ENCODE measurements around the gene RNF167.
"Not testable (repeated sequence)": the region's sequence is repeated elsewhere in the genome, so short reads cannot be mapped to it uniquely, and the experiment has no call there.

Gene RNF167

DNA sequence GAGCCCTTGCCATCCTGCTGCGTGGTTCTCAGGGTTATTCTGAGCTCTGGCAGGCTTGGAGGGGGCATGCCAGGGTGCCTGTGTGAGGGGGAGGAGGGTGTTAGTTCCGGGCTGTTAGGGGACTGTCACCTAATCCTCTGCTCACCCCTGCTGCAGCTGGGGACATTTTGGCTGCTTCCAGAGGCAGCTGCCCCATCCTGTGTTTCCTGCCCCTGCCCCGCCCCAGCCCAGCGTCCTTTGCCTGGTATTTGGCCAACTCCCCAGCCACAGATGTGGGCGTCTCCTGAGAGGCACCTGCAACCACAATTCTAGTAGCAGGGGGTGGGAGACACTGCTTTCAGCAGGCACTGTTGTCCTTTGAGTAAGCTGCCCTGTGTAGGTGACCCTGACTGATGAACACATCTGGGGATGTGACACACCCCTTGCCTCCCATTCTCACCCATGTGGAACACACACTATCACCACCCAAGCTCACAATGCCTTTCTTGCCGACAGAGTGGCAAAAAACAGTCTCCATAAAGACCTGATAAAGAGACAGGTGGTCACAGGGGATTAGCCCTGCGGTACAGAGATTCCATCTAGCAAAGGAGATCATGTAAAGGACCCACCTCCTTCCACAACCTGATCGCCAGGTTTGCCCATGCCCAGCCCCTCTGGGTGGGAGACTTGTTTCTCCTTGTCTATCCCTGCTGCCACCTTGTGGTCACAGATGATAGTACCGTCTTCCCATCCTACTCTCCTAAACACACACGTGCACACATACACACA lies 36.8 kb upstream of the RNF167 start, which contains the start of gene CHRNE:
Gene CHRNE, minus strand, starts transcription at position 48 of the 768 bp plus-strand sequence. Its CDS starts 35 bp downstream, at position 13.
- peak; percentile 85 for DNase-seq

DNA sequence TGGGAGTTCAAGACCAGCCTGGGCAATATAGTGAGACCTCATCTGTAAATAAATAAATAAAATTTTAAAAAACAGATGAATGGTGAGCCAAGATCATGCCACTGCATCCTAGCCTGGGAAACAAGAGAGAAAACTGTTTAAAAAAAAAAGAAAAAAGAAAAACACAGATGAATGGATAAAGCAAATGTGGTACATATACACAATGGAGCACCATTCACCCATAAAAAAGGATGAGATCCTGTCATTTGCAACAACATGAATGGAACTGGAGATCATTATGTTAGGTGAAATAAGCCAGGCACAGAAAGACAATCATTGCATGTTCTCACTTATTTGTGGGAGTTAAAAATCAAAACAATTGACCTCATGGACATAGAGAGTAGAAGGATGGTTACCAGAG lies 33.4 kb upstream of the RNF167 start:
- not testable (repeated sequence) for DNase-seq

DNA sequence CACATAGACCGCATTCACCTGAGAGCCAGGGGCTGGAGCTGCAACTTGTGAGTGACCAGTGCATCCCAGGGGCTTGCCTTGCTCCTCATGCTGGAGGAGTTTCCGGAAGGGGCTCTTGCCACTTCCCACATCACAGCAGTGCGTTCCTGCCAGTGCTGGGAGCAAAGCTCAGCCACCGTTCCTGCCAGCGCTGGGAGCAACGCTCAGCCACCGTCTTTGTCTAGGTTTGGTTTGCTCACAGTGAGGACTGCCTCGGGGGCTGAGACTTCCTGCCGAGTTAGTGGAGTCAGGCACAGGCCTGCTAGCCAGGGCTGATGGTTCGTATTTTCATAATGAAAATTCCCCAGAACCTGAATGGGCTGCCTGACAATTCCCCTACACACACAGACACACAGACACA lies 31.8 kb upstream of the RNF167 start:
- no peak for DNase-seq

DNA sequence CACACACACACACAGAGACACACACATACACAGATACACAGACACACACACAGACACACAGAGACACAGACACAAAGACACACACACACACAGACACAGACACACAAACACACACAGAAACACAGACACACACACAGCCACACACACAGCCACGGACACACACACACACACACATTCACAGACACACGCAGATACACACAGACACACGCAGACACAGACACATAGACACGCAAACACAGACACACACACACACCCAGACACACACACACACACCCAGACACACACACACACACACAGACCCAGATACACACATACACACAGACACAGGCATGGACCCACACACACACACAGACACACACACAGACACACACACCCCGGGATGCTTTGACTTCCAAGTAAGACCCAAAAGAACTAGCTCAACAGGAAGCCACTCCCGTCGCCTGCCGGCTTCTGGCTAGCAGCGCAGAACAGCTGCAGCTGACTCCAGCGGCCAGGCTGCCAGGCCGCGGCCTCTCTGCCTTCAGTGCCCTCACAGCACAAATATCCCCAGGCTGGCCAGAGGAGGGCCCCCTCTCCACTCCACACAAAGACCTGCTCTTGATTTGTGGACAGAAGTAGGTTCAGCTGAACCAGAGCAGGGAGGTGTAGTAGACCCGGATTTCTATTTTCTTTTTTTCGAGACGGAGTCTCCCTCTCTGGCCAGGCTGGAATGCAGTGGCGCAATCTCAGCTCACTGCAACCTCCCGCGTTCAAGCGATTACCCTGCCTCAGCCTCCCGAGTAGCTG lies 31.2 kb upstream of the RNF167 start:
- DNase-seq = peak; percentile 84

DNA sequence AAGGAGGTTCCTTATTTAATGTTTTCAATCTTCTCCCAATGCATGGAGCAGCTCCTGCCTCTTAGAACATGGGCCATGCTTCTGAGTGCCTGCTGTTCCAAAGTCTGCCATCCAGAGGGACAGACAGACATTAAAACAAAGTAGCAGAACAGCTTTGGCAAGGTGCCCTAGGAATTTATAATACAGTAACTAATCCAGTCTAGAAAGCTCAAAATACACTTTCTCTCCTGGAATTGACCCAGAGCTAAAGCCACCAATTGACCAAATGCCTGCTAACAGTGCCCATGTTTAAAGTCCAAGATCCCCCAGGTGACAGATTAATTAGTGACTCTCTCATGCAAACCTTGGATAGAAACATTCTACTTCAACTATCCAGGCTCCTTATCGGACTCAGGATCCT lies 26.1 kb upstream of the RNF167 start:
- no peak for DNase-seq

DNA sequence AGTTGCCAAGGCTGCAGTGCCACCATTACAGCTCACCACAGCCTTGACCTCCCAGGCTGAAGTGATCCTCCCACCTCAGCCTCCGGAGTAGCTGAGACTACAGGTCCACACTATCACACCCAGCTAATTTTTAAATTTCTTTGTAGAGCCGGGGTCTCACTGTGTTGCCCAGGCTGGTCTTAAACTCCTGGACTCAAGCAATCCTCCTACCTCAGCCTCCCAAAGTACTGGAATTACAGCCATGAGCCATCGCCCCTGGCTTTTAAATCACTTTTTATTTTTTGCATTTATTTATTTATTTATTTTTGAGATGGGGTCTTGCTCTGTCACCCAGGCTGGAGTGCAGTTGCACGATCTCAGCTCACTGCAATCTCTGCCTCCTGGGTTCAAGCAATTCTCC lies 25.5 kb upstream of the RNF167 start:
- not testable (repeated sequence) for DNase-seq

DNA sequence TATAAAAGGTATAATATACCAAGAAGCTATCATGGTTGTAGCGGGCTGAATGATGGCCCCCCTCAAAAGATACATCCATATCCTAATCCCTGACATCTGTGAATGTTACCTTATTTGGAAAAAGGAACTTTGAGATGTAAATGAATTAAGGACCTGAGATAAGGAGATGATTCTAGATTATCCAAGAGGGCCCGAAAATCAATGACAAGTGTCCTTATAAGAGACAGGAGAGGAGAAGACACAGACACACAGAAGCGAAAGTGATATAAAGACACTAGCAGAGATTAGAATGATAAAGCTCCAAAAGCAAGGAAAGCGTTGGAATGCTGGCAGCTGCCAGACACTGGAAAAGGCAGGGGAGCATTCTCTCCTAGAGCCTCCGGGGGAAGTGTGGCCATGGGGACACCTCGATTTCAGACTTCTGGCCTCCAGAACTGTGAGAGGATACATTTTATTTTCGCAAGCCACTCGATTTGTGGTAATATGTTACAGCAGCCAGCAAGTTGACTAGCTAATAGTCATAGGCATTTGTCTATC lies 20.5 kb upstream of the RNF167 start:
- no peak for DNase-seq

DNA sequence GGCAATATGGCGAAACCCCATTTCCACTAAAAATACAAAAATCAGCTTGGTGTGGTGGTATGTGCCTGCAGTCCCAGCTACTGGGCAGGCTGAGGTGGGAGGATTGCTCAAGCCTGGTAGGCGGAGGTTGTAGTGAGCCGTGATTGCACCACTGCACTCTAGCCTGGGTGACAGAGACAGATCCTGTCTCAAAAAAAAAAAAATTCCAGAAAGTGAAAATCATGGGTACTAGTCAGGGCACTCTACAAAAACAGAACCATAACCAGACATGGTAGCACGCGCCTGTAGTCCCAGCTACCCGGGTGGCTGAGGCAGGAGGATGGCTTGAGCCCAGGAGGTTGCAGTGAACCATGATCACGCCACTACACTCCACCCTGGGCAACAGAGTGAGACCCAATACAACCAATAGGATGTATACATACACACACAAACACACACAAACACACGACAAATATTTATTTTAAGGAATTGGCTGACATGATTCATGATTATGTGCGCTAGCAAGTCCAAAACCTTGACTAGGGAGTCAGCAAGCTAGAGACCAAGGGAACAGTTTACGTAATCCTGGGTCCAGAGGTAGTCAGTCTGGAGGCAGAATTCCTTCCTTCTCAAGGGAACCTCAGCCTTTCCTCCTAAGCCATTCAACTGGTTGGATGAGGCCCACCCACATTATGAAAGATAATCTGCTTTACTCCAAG lies 19.6 kb upstream of the RNF167 start:
- no peak for DNase-seq

DNA sequence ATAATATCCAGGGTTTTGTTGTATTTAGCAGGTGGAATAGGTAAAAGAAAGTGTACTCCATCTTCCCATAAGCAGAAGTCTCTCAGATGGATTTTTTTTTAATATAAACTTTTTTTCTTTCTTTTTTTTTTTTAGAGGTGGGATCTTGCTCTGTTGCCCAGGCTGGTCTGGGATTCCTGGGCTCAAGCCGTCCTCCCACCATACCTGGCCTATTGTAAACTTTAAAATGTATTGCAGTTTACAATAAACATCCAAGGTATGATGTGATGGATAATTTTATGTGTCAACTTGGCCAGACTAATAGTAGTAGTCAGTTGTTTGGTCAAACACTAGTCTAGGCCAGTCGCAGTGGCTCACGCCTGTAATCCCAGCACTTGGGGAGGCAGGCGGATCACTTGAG lies 18.7 kb upstream of the RNF167 start:
- DNase-seq = no peak

DNA sequence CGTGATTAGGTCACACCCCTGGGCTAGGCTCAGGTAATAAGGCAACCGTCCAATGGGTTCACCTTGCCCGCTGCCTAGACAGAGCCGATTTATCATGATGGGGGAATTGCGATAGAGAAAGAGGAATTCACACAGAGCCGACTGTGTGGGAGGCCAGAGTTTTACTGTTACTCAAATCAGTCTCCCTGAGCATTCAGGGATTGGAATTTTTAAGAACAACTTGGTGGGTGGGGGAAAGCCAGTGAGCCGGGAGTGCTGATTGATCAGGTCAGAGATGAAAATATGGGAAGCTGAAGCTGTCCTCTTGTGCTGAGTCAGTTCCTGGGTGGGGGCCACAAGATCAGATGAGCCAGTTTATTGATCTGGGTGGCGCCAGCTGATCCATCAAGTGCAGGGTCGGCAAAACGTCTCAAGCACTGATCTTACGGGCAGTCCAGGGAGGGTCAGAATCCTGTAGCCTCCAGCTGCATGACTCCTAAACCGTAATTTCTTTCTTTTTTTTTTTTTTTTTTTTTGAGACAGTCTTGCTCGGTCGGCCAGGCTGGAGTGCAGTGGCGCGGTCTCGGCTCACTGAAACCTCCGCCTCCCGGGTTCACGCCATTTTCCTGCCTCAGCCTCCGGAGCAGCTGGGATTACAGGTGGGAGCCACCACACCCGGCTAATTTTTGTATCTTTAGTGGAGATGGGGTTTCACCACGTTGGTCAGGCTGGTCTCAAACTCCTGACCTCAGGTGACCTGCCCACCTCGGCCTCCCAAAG lies 13.3 kb upstream of the RNF167 start:
- DNase-seq = not testable (repeated sequence)

DNA sequence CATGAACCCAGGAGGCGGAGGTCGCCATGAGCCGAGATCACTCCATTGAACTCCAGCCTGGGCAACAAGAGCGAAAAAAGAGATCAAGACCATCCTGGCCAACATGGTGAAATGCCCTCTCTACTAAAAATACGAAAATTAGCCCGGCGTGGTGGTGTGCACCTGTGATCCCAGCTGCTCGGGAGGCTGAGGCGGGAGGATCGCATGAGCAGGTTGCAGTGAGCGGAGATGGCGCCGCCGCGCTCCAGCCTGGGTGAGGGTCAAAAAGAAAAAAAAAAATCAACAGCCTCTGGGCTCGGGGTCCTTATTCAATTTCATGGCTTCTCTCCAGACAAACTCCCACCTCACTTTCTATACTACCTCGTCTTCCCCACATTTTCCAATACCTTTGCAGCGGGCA lies 11.2 kb upstream of the RNF167 start:
- no peak for DNase-seq

DNA sequence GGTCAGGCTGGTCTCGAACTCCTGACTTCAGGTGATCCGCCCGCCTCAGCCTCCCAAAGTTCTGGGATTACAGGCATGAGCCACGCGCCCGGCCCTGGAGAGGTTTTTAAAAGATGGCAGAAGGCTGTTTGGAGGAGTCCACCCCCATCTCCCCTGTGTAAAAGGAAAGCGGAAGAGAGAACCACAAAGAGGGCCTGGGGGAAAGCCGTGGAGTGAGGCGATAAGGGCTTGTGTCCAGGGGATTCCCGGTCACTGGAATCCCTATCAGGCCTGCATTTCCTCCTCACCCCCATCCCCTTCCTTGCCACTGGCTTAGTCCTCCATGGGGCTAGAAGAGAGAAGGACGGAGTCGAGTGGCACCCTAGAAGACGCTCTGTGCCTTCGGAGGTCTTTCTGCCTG lies 8.1 kb upstream of the RNF167 start, which contains the start of gene GP1BA:
Gene GP1BA, plus strand, starts transcription at position 315 of the 400 bp plus-strand sequence. CDS start 328 bp downstream, outside the sequence.
- no peak for DNase-seq

DNA sequence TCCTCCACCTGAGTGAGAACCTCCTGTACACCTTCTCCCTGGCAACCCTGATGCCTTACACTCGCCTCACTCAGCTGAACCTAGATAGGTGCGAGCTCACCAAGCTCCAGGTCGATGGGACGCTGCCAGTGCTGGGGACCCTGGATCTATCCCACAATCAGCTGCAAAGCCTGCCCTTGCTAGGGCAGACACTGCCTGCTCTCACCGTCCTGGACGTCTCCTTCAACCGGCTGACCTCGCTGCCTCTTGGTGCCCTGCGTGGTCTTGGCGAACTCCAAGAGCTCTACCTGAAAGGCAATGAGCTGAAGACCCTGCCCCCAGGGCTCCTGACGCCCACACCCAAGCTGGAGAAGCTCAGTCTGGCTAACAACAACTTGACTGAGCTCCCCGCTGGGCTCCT lies 7.3 kb upstream of the RNF167 start:
- no peak for DNase-seq

DNA sequence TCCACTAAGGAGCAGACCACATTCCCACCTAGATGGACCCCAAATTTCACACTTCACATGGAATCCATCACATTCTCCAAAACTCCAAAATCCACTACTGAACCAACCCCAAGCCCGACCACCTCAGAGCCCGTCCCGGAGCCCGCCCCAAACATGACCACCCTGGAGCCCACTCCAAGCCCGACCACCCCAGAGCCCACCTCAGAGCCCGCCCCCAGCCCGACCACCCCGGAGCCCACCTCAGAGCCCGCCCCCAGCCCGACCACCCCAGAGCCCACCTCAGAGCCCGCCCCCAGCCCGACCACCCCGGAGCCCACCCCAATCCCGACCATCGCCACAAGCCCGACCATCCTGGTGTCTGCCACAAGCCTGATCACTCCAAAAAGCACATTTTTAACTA lies 6.4 kb upstream of the RNF167 start:
- DNase-seq = no peak

DNA sequence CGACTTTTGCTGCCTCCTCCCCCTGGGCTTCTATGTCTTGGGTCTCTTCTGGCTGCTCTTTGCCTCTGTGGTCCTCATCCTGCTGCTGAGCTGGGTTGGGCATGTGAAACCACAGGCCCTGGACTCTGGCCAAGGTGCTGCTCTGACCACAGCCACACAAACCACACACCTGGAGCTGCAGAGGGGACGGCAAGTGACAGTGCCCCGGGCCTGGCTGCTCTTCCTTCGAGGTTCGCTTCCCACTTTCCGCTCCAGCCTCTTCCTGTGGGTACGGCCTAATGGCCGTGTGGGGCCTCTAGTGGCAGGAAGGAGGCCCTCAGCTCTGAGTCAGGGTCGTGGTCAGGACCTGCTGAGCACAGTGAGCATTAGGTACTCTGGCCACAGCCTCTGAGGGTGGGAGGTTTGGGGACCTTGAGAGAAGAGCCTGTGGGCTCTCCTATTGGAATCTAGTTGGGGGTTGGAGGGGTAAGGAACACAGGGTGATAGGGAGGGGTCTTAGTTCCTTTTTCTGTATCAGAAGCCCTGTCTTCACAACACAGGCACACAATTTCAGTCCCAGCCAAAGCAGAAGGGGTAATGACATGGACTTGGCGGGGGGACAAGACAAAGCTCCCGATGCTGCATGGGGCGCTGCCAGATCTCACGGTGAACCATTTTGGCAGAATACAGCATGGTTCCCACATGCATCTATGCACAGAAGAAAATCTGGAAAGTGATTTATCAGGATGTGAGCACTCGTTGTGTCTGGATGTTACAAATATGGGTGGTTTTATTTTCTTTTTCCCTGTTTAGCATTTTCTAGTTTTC lies 5.7 kb upstream of the RNF167 start:
- no peak for DNase-seq

DNA sequence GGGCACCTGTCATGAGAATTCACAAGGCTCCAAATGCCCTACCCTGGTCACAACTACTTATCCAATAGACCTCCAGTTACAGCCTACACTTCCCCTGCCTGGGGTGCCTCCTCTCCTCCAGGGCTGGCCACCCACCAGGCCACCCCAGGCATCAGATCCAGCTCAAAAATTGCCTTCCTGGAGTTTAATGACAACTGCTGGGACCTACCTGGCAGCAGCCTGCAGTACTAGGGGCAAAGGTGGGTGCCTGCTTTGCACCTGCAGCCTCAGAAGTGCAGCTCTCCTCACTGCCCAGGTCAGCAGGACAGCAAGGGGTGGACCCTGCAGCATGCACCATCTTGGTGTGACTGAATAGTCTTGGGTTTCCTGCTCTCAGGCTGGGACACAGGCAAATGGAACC lies 4.4 kb upstream of the RNF167 start:
- DNase-seq = no peak

DNA sequence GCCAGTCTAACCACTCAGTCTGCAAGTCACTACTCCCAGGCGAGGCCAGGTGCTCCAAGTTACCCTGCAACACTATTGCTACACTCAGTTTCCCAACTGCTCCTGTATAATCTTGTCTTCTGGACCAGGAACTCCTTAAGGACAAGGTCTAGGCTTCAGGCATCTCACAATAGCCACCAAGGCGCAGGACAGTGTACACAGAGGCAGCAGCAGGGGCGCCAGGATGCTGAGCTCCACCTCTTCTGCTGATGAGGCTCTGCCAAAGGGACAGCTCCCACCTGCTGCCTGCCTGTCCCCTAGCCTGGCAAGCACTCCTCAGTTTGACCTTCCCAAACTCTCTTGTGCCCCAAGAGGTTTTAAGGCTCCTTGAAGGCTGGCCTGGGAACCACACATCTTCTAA lies 3.6 kb upstream of the RNF167 start:
- DNase-seq = no peak

DNA sequence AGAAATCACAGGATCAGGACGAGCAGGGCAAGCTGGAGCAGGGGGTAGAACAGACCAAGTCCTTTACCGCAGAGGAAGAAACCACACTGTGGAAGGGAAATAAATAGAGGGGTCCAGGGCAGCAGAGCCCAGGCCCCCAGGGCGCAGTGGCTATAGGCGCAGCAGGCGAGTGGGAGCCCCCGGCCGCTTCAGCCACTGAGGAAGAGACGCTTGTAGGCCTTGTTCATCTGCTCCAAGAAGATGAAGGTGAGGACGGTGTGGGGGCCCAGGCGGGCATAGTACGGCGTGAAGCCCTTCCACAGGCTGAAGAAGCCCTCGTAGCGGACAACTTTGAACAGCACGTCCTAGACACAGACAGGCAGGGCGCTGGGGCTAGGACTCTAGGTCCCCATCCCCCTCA lies 2.5 kb upstream of the RNF167 start:
- no peak for DNase-seq

DNA sequence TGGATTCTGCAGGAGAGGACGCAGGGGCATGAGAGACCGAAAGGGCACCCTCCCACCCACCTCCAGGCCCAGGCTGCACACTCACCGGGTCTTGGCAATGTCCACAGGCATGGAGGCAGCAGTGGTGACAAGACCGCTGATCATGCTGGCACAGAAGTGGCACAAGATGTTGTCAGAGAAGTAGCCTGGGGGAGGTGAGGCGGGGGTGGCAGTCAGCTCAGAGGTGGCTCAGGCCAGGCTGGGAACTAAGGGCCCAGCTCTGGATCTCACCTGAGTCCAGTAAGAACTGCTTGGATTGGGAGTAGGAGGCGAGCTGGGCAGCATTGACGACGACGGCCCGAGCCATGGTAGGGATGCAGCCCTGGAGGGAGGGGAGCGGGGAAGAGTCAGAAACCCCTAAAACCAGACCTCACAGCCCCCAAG lies 2.0 kb upstream of the RNF167 start:
- no peak for DNase-seq

DNA sequence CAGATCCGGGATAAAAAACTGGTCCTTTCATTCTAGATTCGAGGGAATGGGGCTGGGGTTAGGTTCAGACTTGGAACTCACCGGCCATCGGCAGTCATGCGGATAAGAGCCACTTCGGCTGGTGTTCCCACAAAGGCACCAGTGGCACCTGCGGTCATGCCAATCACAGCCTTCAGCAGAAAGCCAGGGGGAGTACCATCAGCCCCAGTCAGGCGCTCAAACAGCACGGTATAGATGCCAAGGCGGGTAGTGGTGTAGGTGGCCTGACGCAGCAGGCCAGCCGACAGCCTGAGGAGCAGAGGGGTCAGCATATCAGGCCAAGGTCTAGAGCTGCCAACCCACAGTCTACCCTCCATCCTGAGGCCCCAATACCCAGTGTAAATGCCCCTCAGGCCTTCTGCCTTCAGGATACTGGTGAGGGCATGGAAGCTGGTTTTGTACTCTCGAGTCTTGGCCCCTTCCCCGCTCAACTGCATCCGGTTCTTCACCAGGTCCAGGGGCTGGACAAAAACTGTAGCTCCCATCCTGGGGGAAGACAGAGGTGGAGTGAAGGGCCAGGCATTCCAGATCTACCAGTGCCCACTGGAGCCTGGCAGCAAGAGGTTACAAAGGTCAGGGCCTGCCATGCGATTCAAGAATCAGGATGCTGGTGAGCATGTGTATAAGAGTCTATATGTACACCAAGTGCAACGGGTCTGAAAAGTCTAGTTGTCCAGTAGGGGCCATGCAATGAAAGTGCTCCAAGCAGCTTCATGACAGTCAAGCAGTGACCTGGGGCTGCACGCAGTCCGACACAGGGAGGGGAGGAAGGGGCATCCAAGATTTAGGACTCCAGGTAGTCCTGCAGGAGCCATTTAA lies 1.2 kb upstream of the RNF167 start:
- DNase-seq = no peak

DNA sequence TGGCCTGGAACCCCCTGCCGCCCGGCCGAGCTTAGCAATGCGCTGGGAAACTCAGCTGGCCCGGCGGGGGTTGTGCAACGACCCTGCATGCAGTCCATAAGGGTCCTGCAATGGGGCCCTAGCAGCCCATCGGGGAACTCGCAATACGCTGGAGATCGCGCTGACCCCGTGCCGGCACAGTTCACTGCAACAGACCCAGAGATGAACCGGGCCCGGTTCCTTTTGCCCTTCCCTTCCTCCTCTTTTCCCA lies 597 bp upstream of the RNF167 start:
- no peak for DNase-seq

All from CD4-positive, alpha-beta T cell treated with Interleukin-10 for 1 hour (primary cell).